Measurements from ENCODE around the gene ARHGEF17.

DNA sequence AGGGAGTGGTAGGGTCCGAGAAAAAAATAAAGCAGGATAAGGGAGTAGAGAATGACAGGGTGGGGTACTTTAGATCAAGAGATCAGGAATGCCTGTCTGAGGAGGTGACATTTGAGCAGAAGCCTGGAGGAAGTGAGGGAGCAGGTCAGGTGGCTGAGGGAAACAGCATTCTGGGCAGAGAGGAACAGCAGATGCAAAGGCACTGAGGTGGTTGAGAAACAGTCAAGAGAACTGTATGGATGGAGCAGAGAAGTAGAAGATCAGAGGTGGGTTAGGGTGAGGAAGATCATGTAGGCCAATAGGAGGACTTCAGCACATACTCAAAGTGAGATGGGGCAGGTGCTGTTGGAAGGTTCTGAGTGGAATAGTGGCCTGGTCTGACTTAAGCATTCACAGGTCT lies 8.3 kb downstream of the ARHGEF17 start:
- TF ChIP-seq POLR2A (IDR thresholded peaks at IDR 0.05) (no peak), CTCF (IDR thresholded peaks at IDR 0.05) (no peak)

All from testis (tissue), 2 donors.